HT-29 (cell line): ENCODE measurements around the gene CDK11B. TPM values are rescaled to one million over a fixed set of nuclear protein-coding genes. Genes with fewer than 3 reads are reported as not detected.
"Not testable (repeated sequence)": the region's sequence is repeated elsewhere in the genome, so short reads cannot be mapped to it uniquely, and the experiment has no call there.

ENCODE experiments used
- DNase-seq: peaks from one replicate; pipeline ENCODE4 v3.0.0-alpha.2; 2015; ENCODE audit warnings: low spot score
- total RNA-seq: library from RNA; depleted of rRNA; stranded (reverse); fragments of >200 nt; shearing (Covaris generic); gene quantifications from 2 replicates; pipeline ENCODE4 v1.2.3, GENCODE V29; 2014; rRNA removed

Gene CDK11B
- total RNA-seq, 1 experiment from 2014 or later, result 21.9 TPM

GRCh38 chr1:1599935-1600860 lies 58.6 kb downstream of the CDK11B start, which contains the start of gene FNDC10:
Gene FNDC10, minus strand, starts transcription at chr1:1600135. Its CDS starts 120 bp downstream, at chr1:1600015.
- no peak for DNase-seq

- DNase-seq, result no peak
These were observed 59.5 kb downstream of the CDK11B start for GRCh38 chr1:1599030-1599934.

- DNase-seq, result no peak
These were observed 60.1 kb downstream of the CDK11B start for GRCh38 chr1:1598720-1599029.

- DNase-seq, result no peak
These were observed 60.6 kb downstream of the CDK11B start for GRCh38 chr1:1598051-1598719.

- peak; percentile 41 for DNase-seq
These were observed 61.4 kb downstream of the CDK11B start for GRCh38 chr1:1597275-1597930.

- DNase-seq, result no peak
These were observed 62.1 kb downstream of the CDK11B start for GRCh38 chr1:1596493-1597274.

GRCh38 chr1:1595341-1595740 lies 63.5 kb downstream of the CDK11B start:
- DNase-seq, result not testable (repeated sequence)

- peak; percentile 42 for DNase-seq
These were observed 64.1 kb downstream of the CDK11B start for GRCh38 chr1:1594602-1595260.

GRCh38 chr1:1593834-1594601 lies 64.8 kb downstream of the CDK11B start:
- no peak for DNase-seq

GRCh38 chr1:1591452-1591851 lies 67.4 kb downstream of the CDK11B start:
- no peak for DNase-seq

Other genes starting within 250 kb of the CDK11B start
- 0.44 and 1.4 TPM in 2 replicates for gene ANKRD65, start 237.7 kb downstream of the CDK11B start, total RNA-seq
- 220 and 232 TPM in 2 replicates for gene VWA1, start 223.3 kb downstream of the CDK11B start, total RNA-seq
- 2.3 and 3.1 TPM in 2 replicates for gene ATAD3C, start 209.3 kb downstream of the CDK11B start, total RNA-seq
- gene ATAD3B, start 187.2 kb downstream of the CDK11B start, total RNA-seq, result 102 and 111 TPM in 2 replicates
- gene ATAD3A, start 146.8 kb downstream of the CDK11B start, total RNA-seq, result 155 and 162 TPM in 2 replicates
- 1.4 and 2.4 TPM in 2 replicates for gene TMEM240, start 118.4 kb downstream of the CDK11B start, total RNA-seq
- gene SSU72, start 84.1 kb downstream of the CDK11B start, total RNA-seq, result 140 and 148 TPM in 2 replicates
- not detected in 2 replicates for gene FNDC10, start 58.9 kb downstream of the CDK11B start, total RNA-seq
- 65.3 and 89.0 TPM in 2 replicates for gene MIB2, start 43.5 kb downstream of the CDK11B start, total RNA-seq
- 0.10 and 1.3 TPM in 2 replicates for gene MMP23B, start 26.8 kb downstream of the CDK11B start, total RNA-seq
- gene SLC35E2B, start 33.8 kb upstream of the CDK11B start, total RNA-seq, result 34.6 and 35.1 TPM in 2 replicates
- 55.8 and 62.9 TPM in 2 replicates for gene CDK11A, start 65.4 kb upstream of the CDK11B start, total RNA-seq
- gene NADK, start 119.5 kb upstream of the CDK11B start, total RNA-seq, result 98.1 and 99.6 TPM in 2 replicates
- 58.1 and 60.5 TPM in 2 replicates for gene GNB1, start 232.1 kb upstream of the CDK11B start, total RNA-seq